Gastrocnemius medialis (tissue), 4 donors: Measurements from ENCODE around the gene LYPLA2.

Experiments used
- POLR2A ChIP-seq, 2 donors: fragments of 450-650 bp; IDR thresholded peaks; one replicate each; pipeline ENCODE4 v1.6.1; 2017; ENCODE audit warnings: antibody characterized with exemption in 2 of 2, mild to moderate bottlenecking in 2 of 2, moderate library complexity in 2 of 2
- TF ChIP-seq, protein P1 (sequence below), 5 experiments: fragments of 450-650 bp in 3 of 5; fragments of 200-600 bp in 2 of 5; sonication (generic) in 2 of 5; IDR thresholded peaks in 4 of 5; conservative IDR thresholded peaks in 1 of 5; 1 replicate in 4 of 5; 2 replicates in 1 of 5; pipeline ENCODE4 v1.5.1; 2016 to 2019; ENCODE audit warnings: antibody characterized with exemption in 5 of 5, mild to moderate bottlenecking in 3 of 5, moderate library complexity in 3 of 5

DNA sequence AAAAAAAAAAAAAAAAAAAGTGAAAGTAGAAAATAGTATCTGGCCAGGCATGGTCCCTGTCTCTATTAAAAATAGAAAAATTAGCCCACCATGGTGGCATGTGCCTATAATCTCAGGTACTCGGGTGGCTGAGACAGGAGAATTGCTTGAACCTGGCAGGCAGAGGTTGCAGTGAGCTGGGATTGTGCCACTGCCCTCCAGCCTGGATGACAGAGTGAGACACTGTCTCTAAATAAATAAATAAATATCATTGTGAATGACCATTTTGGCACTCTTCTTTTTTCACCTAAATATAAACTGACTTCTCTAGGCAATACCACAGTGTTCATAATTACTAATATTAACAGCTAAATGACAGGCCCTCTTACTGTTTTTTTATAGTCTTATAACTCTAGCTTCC is 33.1 kb upstream of the LYPLA2 start:
- TF ChIP-seq, protein P1, sequence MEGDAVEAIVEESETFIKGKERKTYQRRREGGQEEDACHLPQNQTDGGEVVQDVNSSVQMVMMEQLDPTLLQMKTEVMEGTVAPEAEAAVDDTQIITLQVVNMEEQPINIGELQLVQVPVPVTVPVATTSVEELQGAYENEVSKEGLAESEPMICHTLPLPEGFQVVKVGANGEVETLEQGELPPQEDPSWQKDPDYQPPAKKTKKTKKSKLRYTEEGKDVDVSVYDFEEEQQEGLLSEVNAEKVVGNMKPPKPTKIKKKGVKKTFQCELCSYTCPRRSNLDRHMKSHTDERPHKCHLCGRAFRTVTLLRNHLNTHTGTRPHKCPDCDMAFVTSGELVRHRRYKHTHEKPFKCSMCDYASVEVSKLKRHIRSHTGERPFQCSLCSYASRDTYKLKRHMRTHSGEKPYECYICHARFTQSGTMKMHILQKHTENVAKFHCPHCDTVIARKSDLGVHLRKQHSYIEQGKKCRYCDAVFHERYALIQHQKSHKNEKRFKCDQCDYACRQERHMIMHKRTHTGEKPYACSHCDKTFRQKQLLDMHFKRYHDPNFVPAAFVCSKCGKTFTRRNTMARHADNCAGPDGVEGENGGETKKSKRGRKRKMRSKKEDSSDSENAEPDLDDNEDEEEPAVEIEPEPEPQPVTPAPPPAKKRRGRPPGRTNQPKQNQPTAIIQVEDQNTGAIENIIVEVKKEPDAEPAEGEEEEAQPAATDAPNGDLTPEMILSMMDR (IDR thresholded peaks at IDR 0.05 in 4 of 5, conservative IDR thresholded peaks at IDR 0.05 in 1 of 5), result no peak
- TF ChIP-seq POLR2A (IDR thresholded peaks at IDR 0.05), result no peak
